GM23338 (cell line): ENCODE results near the gene STX10. TPM values are rescaled to one million over a fixed set of nuclear protein-coding genes. Genes with fewer than 3 reads are reported as not detected.
A peak's percentile ranks its signal among the peaks of the same experiment; 100 is the strongest.

Source experiments
- ATAC-seq: fragments of 200-7000 bp; cut with Tn5 transposase; 3 replicates; pipeline ENCODE4 v1.9.1; 2020
- DNase-seq: peaks from one replicate; pipeline ENCODE4 v3.0.0-alpha.2; 2015; ENCODE audit warnings: low spot score
- H2AFZ ChIP-seq: fragments of 200-600 bp; sonication (generic); 2 replicates; pipeline ENCODE4 v1.8.0; 2016; ENCODE audit warnings: antibody characterized with exemption, mild to moderate bottlenecking, moderate library complexity
- H3F3A ChIP-seq: fragments of 200-600 bp; sonication (generic); replicated peaks from 2 replicates; pipeline ENCODE4 v1.8.0; 2017; ENCODE audit warnings: antibody characterized with exemption, mixed run types, low read depth
- H3K27ac ChIP-seq: fragments of 200-600 bp; sonication (generic); 2 replicates; pipeline ENCODE4 v1.6.1; 2016; ENCODE audit warnings: low read depth
- H3K27me3 ChIP-seq: fragments of 200-600 bp; sonication (generic); 2 replicates; pipeline ENCODE4 v1.8.0; 2016; ENCODE audit warnings: mild to moderate bottlenecking, mixed run types, moderate library complexity; ENCODE audit not compliant: insufficient read depth
- H3K36me3 ChIP-seq: fragments of 200-600 bp; sonication (generic); 2 replicates; pipeline ENCODE4 v1.8.0; 2016; ENCODE audit warnings: mild to moderate bottlenecking; ENCODE audit not compliant: insufficient read depth
- H3K4me1 ChIP-seq: fragments of 200-600 bp; sonication (generic); 2 replicates; pipeline ENCODE4 v1.8.0; 2016; ENCODE audit warnings: mild to moderate bottlenecking, moderate library complexity; ENCODE audit not compliant: insufficient read depth
- H3K4me2 ChIP-seq: fragments of 200-600 bp; sonication (generic); 2 replicates; pipeline ENCODE4 v1.7.1; 2017; ENCODE audit warnings: mixed run types
- H3K4me3 ChIP-seq: fragments of 200-600 bp; sonication (generic); 2 replicates; pipeline ENCODE4 v1.6.1; 2016; ENCODE audit warnings: mixed run types
- H3K79me2 ChIP-seq: fragments of 200-600 bp; sonication (generic); replicated peaks from 2 replicates; pipeline ENCODE4 v1.8.0; 2017; ENCODE audit warnings: mild to moderate bottlenecking; ENCODE audit not compliant: insufficient read depth
- H3K9me2 ChIP-seq: fragments of 200-600 bp; sonication (generic); 2 replicates; pipeline ENCODE4 v1.8.0; 2017; ENCODE audit not compliant: insufficient read depth
- H4K20me1 ChIP-seq: fragments of 200-600 bp; sonication (generic); replicated peaks from 2 replicates; pipeline ENCODE4 v1.8.0; 2017; ENCODE audit warnings: mild to moderate bottlenecking; ENCODE audit not compliant: insufficient read depth
- H3K27ac Mint-ChIP-seq: 2 replicates; pipeline ENCODE4 v1.8.0; 2020; ENCODE audit warnings: inconsistent platforms, mild to moderate bottlenecking, moderate library complexity, mixed read lengths
- H3K27me3 Mint-ChIP-seq: 3 replicates; pipeline ENCODE4 v1.8.0; 2022; ENCODE audit warnings: low read depth, mild to moderate bottlenecking, moderate library complexity, mixed read lengths, inconsistent platforms; ENCODE audit not compliant: insufficient read depth, poor library complexity
- H3K36me3 Mint-ChIP-seq: 3 replicates; pipeline ENCODE4 v1.8.0; 2021; ENCODE audit warnings: low read depth, mild to moderate bottlenecking, inconsistent platforms, moderate library complexity, mixed read lengths
- H3K4me1 Mint-ChIP-seq: 3 replicates; pipeline ENCODE4 v1.8.0; 2020; ENCODE audit warnings: mild to moderate bottlenecking, inconsistent platforms, mixed read lengths
- H3K4me3 Mint-ChIP-seq: 3 replicates; pipeline ENCODE4 v1.8.0; 2021; ENCODE audit warnings: moderate library complexity, mild to moderate bottlenecking, inconsistent platforms, mixed read lengths
- H3K9me3 Mint-ChIP-seq: 3 replicates; pipeline ENCODE4 v1.8.0; 2020; ENCODE audit warnings: moderate library complexity, mild to moderate bottlenecking, inconsistent platforms, mixed read lengths
- CREB1 ChIP-seq: fragments of 250-450 bp; sonication (Bioruptor Pico); IDR thresholded peaks from 2 replicates; pipeline ENCODE4 v1.5.0; 2020; ENCODE audit warnings: low read depth, mild to moderate bottlenecking, moderate library complexity
- EZH2phosphoT487 ChIP-seq: fragments of 200-600 bp; sonication (generic); IDR thresholded peaks from one replicate; pipeline ENCODE4 v1.8.1; 2018; ENCODE audit warnings: antibody characterized with exemption; ENCODE audit not compliant: unreplicated experiment
- JUNB ChIP-seq: IDR thresholded peaks from one replicate; pipeline ENCODE4 v1.6.1; 2016; ENCODE audit warnings: antibody characterized with exemption; ENCODE audit not compliant: unreplicated experiment
- NANOG ChIP-seq: IDR thresholded peaks from 2 replicates; pipeline ENCODE4 v1.6.1; 2016; ENCODE audit warnings: antibody characterized with exemption, borderline replicate concordance
- ZNF331 ChIP-seq: fragments of 250-450 bp; sonication (Bioruptor Pico); IDR thresholded peaks from 2 replicates; pipeline ENCODE4 v1.5.0; 2020; ENCODE audit warnings: low read depth, mild to moderate bottlenecking, moderate library complexity
- polyA plus RNA-seq: library from polyadenylated mRNA; unstranded; fragments of >200 nt; fragmentation: Nextera tagmentation; extraction: Ambion mirVana; gene quantifications from 2 replicates; pipeline ENCODE4 v1.2.1, GENCODE V29; 2016
- total RNA-seq: library from RNA; depleted of rRNA; stranded (reverse); fragments of >200 nt; shearing (Covaris generic); gene quantifications from 2 replicates; pipeline ENCODE4 v1.2.3, GENCODE V29; 2014
- TF ChIP-seq, protein P1 (sequence below): IDR thresholded peaks from 2 replicates; pipeline ENCODE4 v1.6.1; 2016; ENCODE audit warnings: antibody characterized with exemption
- TF ChIP-seq, protein P2 (sequence below): IDR thresholded peaks from one replicate; pipeline ENCODE4 v1.6.1; 2018; ENCODE audit warnings: antibody characterized with exemption; ENCODE audit not compliant: unreplicated experiment

Gene STX10
- total and polyA plus RNA-seq, 2 experiments from 2014 or later = 42.8 to 55.9 TPM

DNA sequence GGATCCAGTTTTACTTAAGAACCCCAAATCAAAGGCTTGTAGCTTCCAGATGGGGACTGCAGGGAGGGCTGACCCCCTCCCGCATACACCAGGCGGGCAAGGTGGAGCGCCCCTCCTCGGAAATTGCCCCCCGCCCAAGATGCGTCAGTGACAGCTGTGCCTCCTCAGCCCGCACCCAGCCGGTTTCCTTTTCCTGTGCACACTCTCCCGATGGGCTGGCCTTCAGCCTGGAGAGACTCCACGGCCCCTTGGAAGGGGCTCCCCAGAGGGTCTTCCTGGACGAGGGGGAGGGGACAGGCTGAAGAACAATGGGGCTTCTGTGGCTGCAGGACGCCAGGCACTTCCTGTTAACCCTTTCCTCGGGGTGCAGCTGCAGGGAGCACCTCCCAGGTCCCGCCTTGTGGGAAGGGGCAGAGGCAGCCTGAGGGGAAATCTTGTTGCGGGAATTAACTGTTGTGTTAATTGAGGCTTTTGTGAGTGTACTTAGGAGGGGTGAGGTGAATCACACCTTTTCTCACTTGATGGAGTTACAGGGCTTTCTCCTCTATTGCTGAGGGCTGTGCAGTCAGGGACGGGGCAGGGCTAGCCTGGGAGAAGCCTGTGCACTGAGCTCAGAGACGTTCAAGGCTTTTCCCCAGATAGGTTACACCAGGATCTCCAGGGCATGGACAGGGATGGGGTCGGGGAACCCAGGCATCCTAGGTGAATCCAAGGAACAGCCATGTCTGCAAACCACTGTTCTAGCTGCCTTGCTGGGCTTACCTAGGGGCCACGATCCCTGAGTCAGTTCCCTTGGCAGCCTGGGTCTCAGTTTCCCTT lies 14.4 kb upstream of the STX10 start:
- Mint-ChIP-seq H3K27me3 (peaks cover 12% of the 10 kb centered on the region), H3K4me3 (peak overlapping the region; percentile 75), H3K9me3 (peaks cover 3% of the 10 kb centered on the region; the same call in 1 of the 3 replicates), H3K4me1 (peaks cover 40% of the 10 kb centered on the region), H3K36me3 (peaks cover 5% of the 10 kb centered on the region; the same call in 1 of the 3 replicates), H3K27ac (peak overlapping the region; percentile 99)
- DNase-seq = peak; percentile 99
- peaks cover 36% of the 10 kb centered on the region for H3F3A ChIP-seq
- peak overlapping the region; percentile 85 for H3K4me2 ChIP-seq
- no peaks in the 10 kb centered on the region for H3K9me2 ChIP-seq
- H3K27me3 ChIP-seq = no peaks in the 10 kb centered on the region
- H3K79me2 ChIP-seq = peaks cover 22% of the 10 kb centered on the region
- TF ChIP-seq ZNF331 (CRISPR knock-in tag) = no peak
- TF ChIP-seq, protein P1, sequence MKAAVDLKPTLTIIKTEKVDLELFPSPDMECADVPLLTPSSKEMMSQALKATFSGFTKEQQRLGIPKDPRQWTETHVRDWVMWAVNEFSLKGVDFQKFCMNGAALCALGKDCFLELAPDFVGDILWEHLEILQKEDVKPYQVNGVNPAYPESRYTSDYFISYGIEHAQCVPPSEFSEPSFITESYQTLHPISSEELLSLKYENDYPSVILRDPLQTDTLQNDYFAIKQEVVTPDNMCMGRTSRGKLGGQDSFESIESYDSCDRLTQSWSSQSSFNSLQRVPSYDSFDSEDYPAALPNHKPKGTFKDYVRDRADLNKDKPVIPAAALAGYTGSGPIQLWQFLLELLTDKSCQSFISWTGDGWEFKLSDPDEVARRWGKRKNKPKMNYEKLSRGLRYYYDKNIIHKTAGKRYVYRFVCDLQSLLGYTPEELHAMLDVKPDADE = peak; percentile 92
- peak; percentile 47 for TF ChIP-seq NANOG
- TF ChIP-seq, protein P2, sequence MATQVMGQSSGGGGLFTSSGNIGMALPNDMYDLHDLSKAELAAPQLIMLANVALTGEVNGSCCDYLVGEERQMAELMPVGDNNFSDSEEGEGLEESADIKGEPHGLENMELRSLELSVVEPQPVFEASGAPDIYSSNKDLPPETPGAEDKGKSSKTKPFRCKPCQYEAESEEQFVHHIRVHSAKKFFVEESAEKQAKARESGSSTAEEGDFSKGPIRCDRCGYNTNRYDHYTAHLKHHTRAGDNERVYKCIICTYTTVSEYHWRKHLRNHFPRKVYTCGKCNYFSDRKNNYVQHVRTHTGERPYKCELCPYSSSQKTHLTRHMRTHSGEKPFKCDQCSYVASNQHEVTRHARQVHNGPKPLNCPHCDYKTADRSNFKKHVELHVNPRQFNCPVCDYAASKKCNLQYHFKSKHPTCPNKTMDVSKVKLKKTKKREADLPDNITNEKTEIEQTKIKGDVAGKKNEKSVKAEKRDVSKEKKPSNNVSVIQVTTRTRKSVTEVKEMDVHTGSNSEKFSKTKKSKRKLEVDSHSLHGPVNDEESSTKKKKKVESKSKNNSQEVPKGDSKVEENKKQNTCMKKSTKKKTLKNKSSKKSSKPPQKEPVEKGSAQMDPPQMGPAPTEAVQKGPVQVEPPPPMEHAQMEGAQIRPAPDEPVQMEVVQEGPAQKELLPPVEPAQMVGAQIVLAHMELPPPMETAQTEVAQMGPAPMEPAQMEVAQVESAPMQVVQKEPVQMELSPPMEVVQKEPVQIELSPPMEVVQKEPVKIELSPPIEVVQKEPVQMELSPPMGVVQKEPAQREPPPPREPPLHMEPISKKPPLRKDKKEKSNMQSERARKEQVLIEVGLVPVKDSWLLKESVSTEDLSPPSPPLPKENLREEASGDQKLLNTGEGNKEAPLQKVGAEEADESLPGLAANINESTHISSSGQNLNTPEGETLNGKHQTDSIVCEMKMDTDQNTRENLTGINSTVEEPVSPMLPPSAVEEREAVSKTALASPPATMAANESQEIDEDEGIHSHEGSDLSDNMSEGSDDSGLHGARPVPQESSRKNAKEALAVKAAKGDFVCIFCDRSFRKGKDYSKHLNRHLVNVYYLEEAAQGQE = no peak
- no peak for TF ChIP-seq JUNB
- TF ChIP-seq CREB1 (CRISPR knock-in tag) = peak; percentile 21; the same call in 1 of the 2 replicates
- ATAC-seq = peak; percentile 54
- H2AFZ ChIP-seq = no peak overlapping the region
- peak overlapping the region; percentile 61 for H3K4me3 ChIP-seq
- H4K20me1 ChIP-seq = no peaks in the 10 kb centered on the region; the same call in 1 of the 2 replicates
- peaks cover 72% of the 10 kb centered on the region for H3K4me1 ChIP-seq
- no peaks in the 10 kb centered on the region for H3K36me3 ChIP-seq
- peak overlapping the region; percentile 100 for H3K27ac ChIP-seq

DNA sequence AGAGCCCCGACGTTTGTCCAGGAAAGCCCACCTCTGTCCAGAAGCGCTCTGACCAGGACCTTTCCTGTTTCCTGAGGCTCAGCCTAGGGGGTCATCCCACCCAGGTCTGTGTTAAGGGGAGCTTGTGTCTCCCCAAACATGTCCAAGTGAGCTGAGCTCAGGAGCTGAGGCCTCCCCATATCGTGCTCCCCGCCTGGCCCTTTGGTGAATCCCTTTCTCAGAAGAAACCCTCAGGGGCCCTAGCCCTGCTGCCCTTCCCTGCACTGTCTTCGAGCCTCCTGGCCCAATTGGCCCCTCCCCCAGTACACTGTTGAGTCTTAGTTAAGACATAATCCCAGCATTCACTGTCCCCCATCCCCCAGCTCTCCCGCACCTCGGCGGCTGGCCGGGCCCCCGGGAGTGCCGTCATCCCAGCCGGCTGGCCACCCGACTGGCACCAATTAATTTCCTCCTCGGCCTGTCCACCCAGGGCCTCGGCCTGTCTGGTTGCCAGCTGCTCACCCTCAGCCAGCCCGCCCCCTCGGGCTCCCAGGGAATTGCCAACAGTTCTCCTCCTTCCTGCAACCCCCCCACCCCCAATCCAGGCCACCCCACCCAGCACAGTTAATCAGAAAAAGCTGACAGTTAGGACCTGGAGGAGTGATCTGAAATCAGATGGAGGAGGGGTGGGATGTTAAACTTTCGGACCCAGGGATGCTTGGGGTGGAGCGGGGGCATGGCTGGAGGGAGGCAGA lies 13.6 kb upstream of the STX10 start:
- DNase-seq (peak; percentile 90), ATAC-seq (peak; percentile 43)
- Histone ChIP-seq H3F3A (peaks cover 36% of the 10 kb centered on the region), H3K27ac (peak overlapping the region; percentile 100), H3K27me3 (no peaks in the 10 kb centered on the region), H2AFZ (no peak overlapping the region), H4K20me1 (no peaks in the 10 kb centered on the region; the same call in 1 of the 2 replicates), H3K36me3 (no peaks in the 10 kb centered on the region), H3K4me1 (peaks cover 65% of the 10 kb centered on the region), H3K9me2 (no peaks in the 10 kb centered on the region), H3K4me3 (peak overlapping the region; percentile 61), H3K79me2 (peaks cover 17% of the 10 kb centered on the region), H3K4me2 (peak overlapping the region; percentile 85)
- H3K27ac Mint-ChIP-seq = peak overlapping the region; percentile 99
- H3K4me1 Mint-ChIP-seq = peaks cover 37% of the 10 kb centered on the region
- H3K36me3 Mint-ChIP-seq = peaks cover 3% of the 10 kb centered on the region; the same call in 1 of the 3 replicates
- peaks cover 14% of the 10 kb centered on the region for H3K27me3 Mint-ChIP-seq
- H3K9me3 Mint-ChIP-seq = peaks cover 3% of the 10 kb centered on the region; the same call in 1 of the 3 replicates
- H3K4me3 Mint-ChIP-seq = peak overlapping the region; percentile 75
- TF ChIP-seq EZH2phosphoT487 = no peak
- TF ChIP-seq, protein P1 = peak; percentile 5; the same call in 1 of the 2 replicates
